Choroid plexus epithelial cell (primary cell): ENCODE data around the gene HSPG2.
"Not testable (repeated sequence)": the region's sequence is repeated elsewhere in the genome, so short reads cannot be mapped to it uniquely, and the experiment has no call there.

Experiments
- DNase-seq: peaks from one replicate; pipeline ENCODE4 v3.0.0-alpha.2; 2010; ENCODE audit warnings: low read depth
- H3K4me3 ChIP-seq: 2 replicates; pipeline ENCODE4 v1.5.1; 2011; ENCODE audit warnings: low read depth, mild to moderate bottlenecking, control low read depth, low read length, moderate library complexity
- CTCF ChIP-seq: conservative IDR thresholded peaks from 2 replicates; pipeline ENCODE4 v1.5.1; 2011; ENCODE audit warnings: low read depth, mild to moderate bottlenecking, control low read depth, inconsistent platforms, low read length, moderate library complexity

The HSPG2 gene

GRCh38 chr1:21955058-21955457 lies 17.9 kb upstream of the HSPG2 start:
- TF ChIP-seq CTCF, result no peak
- H3K4me3 ChIP-seq, result no peak overlapping the region
- DNase-seq, result no peak

- TF ChIP-seq CTCF, result peak; percentile 8
- DNase-seq, result no peak
- no peak overlapping the region for H3K4me3 ChIP-seq
Measured at GRCh38 chr1:21952786-21953520, 15.8 kb upstream of the HSPG2 start.

GRCh38 chr1:21951226-21951870 lies 14.2 kb upstream of the HSPG2 start:
- H3K4me3 ChIP-seq, result no peak overlapping the region
- DNase-seq, result no peak
- no peak for TF ChIP-seq CTCF

GRCh38 chr1:21950734-21951133 lies 13.6 kb upstream of the HSPG2 start:
- no peak overlapping the region for H3K4me3 ChIP-seq
- TF ChIP-seq CTCF, result no peak
- DNase-seq, result no peak

- no peak for TF ChIP-seq CTCF
- no peak overlapping the region for H3K4me3 ChIP-seq
- no peak for DNase-seq
Measured at GRCh38 chr1:21946836-21947587, 9.9 kb upstream of the HSPG2 start.

GRCh38 chr1:21944733-21945073 lies 7.6 kb upstream of the HSPG2 start:
- H3K4me3 ChIP-seq, result no peak overlapping the region
- no peak for TF ChIP-seq CTCF
- DNase-seq, result no peak

GRCh38 chr1:21942959-21943640 lies 6.0 kb upstream of the HSPG2 start:
- DNase-seq, result peak; percentile 66

More at GRCh38 chr1:21942959-21943640, 6.0 kb upstream of the HSPG2 start:
- not testable (repeated sequence) for H3K4me3 ChIP-seq
